Thoracic aorta (tissue), 2 donors: ENCODE results near the gene C1QA. TPM values are rescaled to one million over a fixed set of nuclear protein-coding genes. Genes with fewer than 3 reads are reported as not detected.

ENCODE experiments used
- ATAC-seq: fragments of 150-250 bp; one replicate; pipeline ENCODE4 v1.8.0; 2017; ENCODE audit warnings: low read depth; ENCODE audit not compliant: insufficient number of reproducible peaks, low FRiP score
- DNase-seq: peaks from one replicate; pipeline ENCODE4 v3.0.0-alpha.2; 2020; ENCODE audit warnings: low spot score
- H3K27ac ChIP-seq, 2 donors: fragments of 200-600 bp; sonication (generic); 1 replicate in 1 of 2; 2 replicates in 1 of 2; pipeline ENCODE4 v1.5.1; 2016; ENCODE audit warnings: mild to moderate bottlenecking in 2 of 2, moderate library complexity in 2 of 2
- H3K27me3 ChIP-seq: fragments of 200-600 bp; sonication (generic); replicated peaks from 2 replicates; pipeline ENCODE4 v1.6.0; 2016; ENCODE audit warnings: mild to moderate bottlenecking; ENCODE audit not compliant: insufficient read depth
- H3K36me3 ChIP-seq: fragments of 200-600 bp; sonication (generic); one replicate; pipeline ENCODE4 v1.5.1; 2016
- H3K4me1 ChIP-seq, 2 donors: fragments of 200-600 bp; sonication (generic); 1 replicate in 1 of 2; 2 replicates in 1 of 2; pipeline versions ENCODE4 v1.5.1 to v1.6.0; 2016; ENCODE audit warnings: low read depth in 2 of 2, mild to moderate bottlenecking in 1 of 2; ENCODE audit not compliant: control insufficient read depth in 1 of 2
- H3K4me3 ChIP-seq: fragments of 200-600 bp; sonication (generic); 2 replicates; pipeline ENCODE4 v1.5.1; 2016; ENCODE audit warnings: mild to moderate bottlenecking
- H3K9me3 ChIP-seq: fragments of 200-600 bp; sonication (generic); 2 replicates; pipeline ENCODE4 v1.5.1; 2016
- total RNA-seq, 2 donors: library from RNA; depleted of rRNA; stranded (reverse); fragments of >200 nt; gene quantifications; one replicate each; pipeline versions ENCODE4 v1.1.0 to v1.2.3, GENCODE V29; 2016
- TF ChIP-seq, protein P1 (sequence below): fragments of 200-600 bp; sonication (generic); IDR thresholded peaks from one replicate; pipeline ENCODE4 v1.5.1; 2019; ENCODE audit warnings: antibody characterized with exemption

Gene C1QA
- total RNA-seq, 2 donors from 2014 or later: 234 to 501 TPM

DNA sequence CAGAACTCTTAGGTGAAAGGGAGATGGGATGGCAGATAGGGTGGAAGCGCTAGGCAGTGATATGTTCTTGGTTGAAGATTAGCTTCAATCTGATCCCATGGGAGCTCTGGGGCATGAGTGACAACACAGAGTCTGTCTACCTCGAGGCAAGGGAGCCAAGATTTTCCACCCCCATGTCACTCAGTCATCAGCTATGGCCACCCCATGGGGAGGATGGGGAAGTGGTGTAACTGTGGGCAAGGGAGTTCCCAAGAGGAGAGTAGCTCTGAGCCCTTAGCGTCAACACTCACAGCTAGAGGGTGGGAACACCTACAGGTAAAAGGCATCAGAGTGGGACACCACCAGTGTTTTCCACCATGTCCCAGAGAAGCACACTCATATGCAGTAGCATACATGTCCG, 30.3 kb upstream of the C1QA start:
- H3K9me3 ChIP-seq: no peaks in the 10 kb centered on the region
- DNase-seq (no peak), ATAC-seq (no peak)
- H3K27me3 ChIP-seq: no peaks in the 10 kb centered on the region
- no peaks in the 10 kb centered on the region for H3K4me1 ChIP-seq
- TF ChIP-seq, protein P1, sequence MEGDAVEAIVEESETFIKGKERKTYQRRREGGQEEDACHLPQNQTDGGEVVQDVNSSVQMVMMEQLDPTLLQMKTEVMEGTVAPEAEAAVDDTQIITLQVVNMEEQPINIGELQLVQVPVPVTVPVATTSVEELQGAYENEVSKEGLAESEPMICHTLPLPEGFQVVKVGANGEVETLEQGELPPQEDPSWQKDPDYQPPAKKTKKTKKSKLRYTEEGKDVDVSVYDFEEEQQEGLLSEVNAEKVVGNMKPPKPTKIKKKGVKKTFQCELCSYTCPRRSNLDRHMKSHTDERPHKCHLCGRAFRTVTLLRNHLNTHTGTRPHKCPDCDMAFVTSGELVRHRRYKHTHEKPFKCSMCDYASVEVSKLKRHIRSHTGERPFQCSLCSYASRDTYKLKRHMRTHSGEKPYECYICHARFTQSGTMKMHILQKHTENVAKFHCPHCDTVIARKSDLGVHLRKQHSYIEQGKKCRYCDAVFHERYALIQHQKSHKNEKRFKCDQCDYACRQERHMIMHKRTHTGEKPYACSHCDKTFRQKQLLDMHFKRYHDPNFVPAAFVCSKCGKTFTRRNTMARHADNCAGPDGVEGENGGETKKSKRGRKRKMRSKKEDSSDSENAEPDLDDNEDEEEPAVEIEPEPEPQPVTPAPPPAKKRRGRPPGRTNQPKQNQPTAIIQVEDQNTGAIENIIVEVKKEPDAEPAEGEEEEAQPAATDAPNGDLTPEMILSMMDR: no peak
- H3K27ac ChIP-seq: no peak overlapping the region
- H3K36me3 ChIP-seq: no peaks in the 10 kb centered on the region
- no peak overlapping the region for H3K4me3 ChIP-seq

DNA sequence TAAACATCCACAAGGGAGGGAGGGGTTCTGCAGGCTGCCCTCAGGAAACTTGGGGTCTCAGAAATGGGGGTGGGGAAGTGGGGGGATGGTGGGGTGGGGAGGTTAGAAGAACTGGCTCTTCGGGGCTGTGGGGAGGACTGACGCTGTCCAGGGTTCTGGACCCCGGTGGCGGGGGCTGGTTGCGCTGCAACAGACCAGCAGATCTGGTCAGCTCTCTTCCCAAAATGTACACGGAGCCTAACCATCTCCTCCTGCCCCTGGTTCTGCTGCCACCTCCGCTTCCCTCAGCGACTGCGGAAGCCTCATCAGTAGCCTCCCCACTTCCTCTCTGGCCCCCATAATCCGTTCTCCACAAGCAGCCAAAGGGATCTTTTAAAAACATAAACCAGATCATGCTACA, 29.3 kb upstream of the C1QA start:
- no peak for DNase-seq
- no peaks in the 10 kb centered on the region for H3K4me1 ChIP-seq
- no peak overlapping the region for H3K4me3 ChIP-seq
- no peaks in the 10 kb centered on the region for H3K9me3 ChIP-seq
- TF ChIP-seq, protein P1: no peak
- ATAC-seq: no peak
- H3K27me3 ChIP-seq: no peaks in the 10 kb centered on the region
- H3K36me3 ChIP-seq: no peaks in the 10 kb centered on the region
- H3K27ac ChIP-seq: no peak overlapping the region

- Histone ChIP-seq H3K4me3 (no peak overlapping the region), H3K36me3 (no peaks in the 10 kb centered on the region), H3K27ac (no peak overlapping the region), H3K27me3 (no peaks in the 10 kb centered on the region), H3K9me3 (no peaks in the 10 kb centered on the region), H3K4me1 (no peaks in the 10 kb centered on the region)
- TF ChIP-seq, protein P1: no peak
- ATAC-seq: no peak
- DNase-seq: no peak
Observed at GRCh38 chr1:22608361-22608760, 28.1 kb upstream of the C1QA start.

- ATAC-seq: no peak
- TF ChIP-seq, protein P1: no peak
- Histone ChIP-seq H3K27ac (no peak overlapping the region), H3K27me3 (no peaks in the 10 kb centered on the region), H3K9me3 (no peaks in the 10 kb centered on the region), H3K4me1 (no peaks in the 10 kb centered on the region), H3K36me3 (no peaks in the 10 kb centered on the region), H3K4me3 (no peak overlapping the region)
- no peak for DNase-seq
Observed at GRCh38 chr1:22609291-22609690, 27.1 kb upstream of the C1QA start.

DNA sequence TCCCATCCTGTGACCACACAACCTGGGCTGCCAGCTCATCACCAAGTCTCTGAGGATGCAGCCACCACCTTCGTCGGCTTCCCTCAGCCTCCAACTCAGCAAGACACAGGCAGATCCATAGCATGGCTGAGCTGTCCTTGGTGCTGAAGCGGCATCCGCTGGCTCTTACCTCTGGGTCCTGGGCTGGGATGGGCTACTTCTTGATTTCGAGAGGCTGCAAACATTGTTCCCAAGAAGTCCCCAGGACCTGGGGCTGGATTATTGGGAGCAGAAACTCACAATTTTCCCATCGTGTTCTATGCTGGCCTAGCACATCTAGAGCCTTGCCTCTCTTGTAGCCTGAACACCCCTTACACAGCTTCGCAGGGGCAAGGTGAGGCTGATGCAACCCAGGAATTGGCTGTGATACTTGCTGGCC, 24.9 kb upstream of the C1QA start:
- Histone ChIP-seq H3K9me3 (no peaks in the 10 kb centered on the region), H3K4me1 (no peaks in the 10 kb centered on the region), H3K27me3 (no peaks in the 10 kb centered on the region), H3K27ac (no peak overlapping the region), H3K4me3 (no peak overlapping the region), H3K36me3 (no peaks in the 10 kb centered on the region)
- no peak for DNase-seq
- ATAC-seq: no peak
- TF ChIP-seq, protein P1: no peak
